ENCODE data around the gene RERE.

The RERE gene

GRCh38 chr1:8754993-8755392 is 62.4 kb downstream of the RERE start:
- no peaks in the 10 kb centered on the region for H3K9me2 ChIP-seq (replicated peaks; ENCODE audit: control insufficient read depth, low read length)
- no peaks in the 10 kb centered on the region; the same call in 1 of the 2 replicates for H3K4me1 ChIP-seq (ENCODE audit: control insufficient read depth, low read length)
- no peak overlapping the region for H3K27ac ChIP-seq (ENCODE audit: low read depth, low read length)
- no peaks in the 10 kb centered on the region for H4K20me1 ChIP-seq (ENCODE audit: control insufficient read depth, insufficient read depth, low read depth, low read length)
- no peaks in the 10 kb centered on the region for H3K27me3 ChIP-seq (ENCODE audit: control insufficient read depth, low read length)
- H3K36me3 ChIP-seq (ENCODE audit: control insufficient read depth, low read length) = no peaks in the 10 kb centered on the region
- peaks cover 34% of the 10 kb centered on the region for H3K79me2 ChIP-seq (ENCODE audit: control insufficient read depth, low read length)
- no peak overlapping the region for H3K4me3 ChIP-seq (ENCODE audit: low read length)
- no peak overlapping the region for H3K4me2 ChIP-seq (ENCODE audit: low read length)
- H3F3A ChIP-seq (ENCODE audit: control insufficient read depth, insufficient read depth) = no peaks in the 10 kb centered on the region
- TF ChIP-seq, protein P1, sequence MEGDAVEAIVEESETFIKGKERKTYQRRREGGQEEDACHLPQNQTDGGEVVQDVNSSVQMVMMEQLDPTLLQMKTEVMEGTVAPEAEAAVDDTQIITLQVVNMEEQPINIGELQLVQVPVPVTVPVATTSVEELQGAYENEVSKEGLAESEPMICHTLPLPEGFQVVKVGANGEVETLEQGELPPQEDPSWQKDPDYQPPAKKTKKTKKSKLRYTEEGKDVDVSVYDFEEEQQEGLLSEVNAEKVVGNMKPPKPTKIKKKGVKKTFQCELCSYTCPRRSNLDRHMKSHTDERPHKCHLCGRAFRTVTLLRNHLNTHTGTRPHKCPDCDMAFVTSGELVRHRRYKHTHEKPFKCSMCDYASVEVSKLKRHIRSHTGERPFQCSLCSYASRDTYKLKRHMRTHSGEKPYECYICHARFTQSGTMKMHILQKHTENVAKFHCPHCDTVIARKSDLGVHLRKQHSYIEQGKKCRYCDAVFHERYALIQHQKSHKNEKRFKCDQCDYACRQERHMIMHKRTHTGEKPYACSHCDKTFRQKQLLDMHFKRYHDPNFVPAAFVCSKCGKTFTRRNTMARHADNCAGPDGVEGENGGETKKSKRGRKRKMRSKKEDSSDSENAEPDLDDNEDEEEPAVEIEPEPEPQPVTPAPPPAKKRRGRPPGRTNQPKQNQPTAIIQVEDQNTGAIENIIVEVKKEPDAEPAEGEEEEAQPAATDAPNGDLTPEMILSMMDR (IDR thresholded peaks at IDR 0.05; ENCODE audit: low read depth, low read length, poor library complexity, severe bottlenecking) = no peak
- no peak for TF ChIP-seq EZH2phosphoT487 (IDR thresholded peaks at IDR 0.05; ENCODE audit: borderline replicate concordance, low read length)
- no peaks in the 10 kb centered on the region for H3K9me3 ChIP-seq (ENCODE audit: control insufficient read depth, insufficient read depth, low read length)

DNA sequence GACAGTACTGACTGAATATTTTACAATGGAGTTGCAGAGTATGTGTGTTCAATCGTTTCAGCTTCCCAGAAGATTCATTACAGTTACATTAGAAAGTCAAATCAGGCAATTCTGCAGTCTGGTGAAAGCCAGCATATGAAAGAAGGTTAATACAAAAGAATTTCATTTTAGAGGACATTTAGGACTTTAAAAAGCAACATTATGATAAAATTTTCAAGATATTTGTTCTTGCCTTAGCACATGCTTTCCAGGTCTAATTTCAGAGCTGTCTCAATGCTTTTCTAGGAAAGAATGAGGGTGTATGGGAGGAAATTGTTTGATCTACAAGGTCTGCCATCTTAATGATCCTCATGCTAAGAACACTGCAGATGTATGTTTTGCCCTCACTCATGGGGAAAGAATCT is 63.2 kb downstream of the RERE start:
- H3K27ac ChIP-seq (ENCODE audit: low read depth, low read length) = no peak overlapping the region
- H3K9me2 ChIP-seq (replicated peaks; ENCODE audit: control insufficient read depth, low read length) = no peaks in the 10 kb centered on the region
- no peak overlapping the region for H3K4me3 ChIP-seq (ENCODE audit: low read length)
- H3K79me2 ChIP-seq (ENCODE audit: control insufficient read depth, low read length) = peaks cover 30% of the 10 kb centered on the region
- no peaks in the 10 kb centered on the region for H3F3A ChIP-seq (ENCODE audit: control insufficient read depth, insufficient read depth)
- H4K20me1 ChIP-seq (ENCODE audit: control insufficient read depth, insufficient read depth, low read depth, low read length) = no peaks in the 10 kb centered on the region
- no peak overlapping the region for H3K4me2 ChIP-seq (ENCODE audit: low read length)
- no peaks in the 10 kb centered on the region for H3K36me3 ChIP-seq (ENCODE audit: control insufficient read depth, low read length)
- H3K27me3 ChIP-seq (ENCODE audit: control insufficient read depth, low read length) = no peaks in the 10 kb centered on the region
- H3K9me3 ChIP-seq (ENCODE audit: control insufficient read depth, insufficient read depth, low read length) = no peaks in the 10 kb centered on the region
- no peaks in the 10 kb centered on the region; the same call in 1 of the 2 replicates for H3K4me1 ChIP-seq (ENCODE audit: control insufficient read depth, low read length)
- TF ChIP-seq, protein P1 (IDR thresholded peaks at IDR 0.05; ENCODE audit: low read depth, low read length, poor library complexity, severe bottlenecking) = no peak
- no peak for TF ChIP-seq EZH2phosphoT487 (IDR thresholded peaks at IDR 0.05; ENCODE audit: borderline replicate concordance, low read length)

GRCh38 chr1:8753736-8754135 is 63.7 kb downstream of the RERE start:
- Histone ChIP-seq H3F3A (ENCODE audit: control insufficient read depth, insufficient read depth) (no peaks in the 10 kb centered on the region), H3K9me2 (replicated peaks; ENCODE audit: control insufficient read depth, low read length) (no peaks in the 10 kb centered on the region), H3K27me3 (ENCODE audit: control insufficient read depth, low read length) (no peaks in the 10 kb centered on the region), H3K4me1 (ENCODE audit: control insufficient read depth, low read length) (no peaks in the 10 kb centered on the region; the same call in 1 of the 2 replicates), H3K4me3 (ENCODE audit: low read length) (no peak overlapping the region), H4K20me1 (ENCODE audit: control insufficient read depth, insufficient read depth, low read depth, low read length) (no peaks in the 10 kb centered on the region), H3K27ac (ENCODE audit: low read depth, low read length) (no peak overlapping the region), H3K79me2 (ENCODE audit: control insufficient read depth, low read length) (peaks cover 25% of the 10 kb centered on the region), H3K4me2 (ENCODE audit: low read length) (no peak overlapping the region), H3K36me3 (ENCODE audit: control insufficient read depth, low read length) (no peaks in the 10 kb centered on the region), H3K9me3 (ENCODE audit: control insufficient read depth, insufficient read depth, low read length) (no peaks in the 10 kb centered on the region)
- TF ChIP-seq, protein P1 (IDR thresholded peaks at IDR 0.05; ENCODE audit: low read depth, low read length, poor library complexity, severe bottlenecking) = no peak
- no peak for TF ChIP-seq EZH2phosphoT487 (IDR thresholded peaks at IDR 0.05; ENCODE audit: borderline replicate concordance, low read length)
